Fibroblast of lung (primary cell): Measurements from ENCODE around the gene CLEC2A. TPM values are rescaled to one million over a fixed set of nuclear protein-coding genes. Genes with fewer than 3 reads are reported as not detected.

Source experiments
- DNase-seq, 2 donors: peaks; one replicate each; pipeline versions ENCODE4 v3.0.0 to v3.0.0-alpha.2; 2010; ENCODE audit warnings: low read depth in 2 of 2
- H2AFZ ChIP-seq: 2 replicates; pipeline ENCODE4 v1.5.1; 2012; ENCODE audit warnings: low read length, control low read depth, inconsistent platforms
- H3K27ac ChIP-seq: 2 replicates; pipeline ENCODE4 v1.5.1; 2011; ENCODE audit warnings: low read length, control low read depth; ENCODE audit not compliant: insufficient read depth
- H3K27me3 ChIP-seq: 2 replicates; pipeline ENCODE4 v1.5.1; 2011; ENCODE audit warnings: mild to moderate bottlenecking, low read length; ENCODE audit not compliant: control insufficient read depth, insufficient read depth
- H3K36me3 ChIP-seq: 2 replicates; pipeline ENCODE4 v1.5.1; 2011; ENCODE audit warnings: low read length; ENCODE audit not compliant: control insufficient read depth, insufficient read depth
- H3K4me1 ChIP-seq: 2 replicates; pipeline ENCODE4 v1.5.1; 2011; ENCODE audit warnings: low read length; ENCODE audit not compliant: control insufficient read depth, insufficient read depth; ENCODE audit errors: extremely low read depth
- H3K4me2 ChIP-seq: 2 replicates; pipeline ENCODE4 v1.5.1; 2011; ENCODE audit warnings: low read length, control low read depth; ENCODE audit not compliant: insufficient read depth; ENCODE audit errors: extremely low read depth
- H3K4me3 ChIP-seq, 4 experiments: fragments of 200-600 bp in 1 of 4; sonication (generic) in 1 of 4; replicated peaks in 1 of 4; 2 replicates each; pipeline ENCODE4 v1.5.1; 2011 to 2016; ENCODE audit warnings: low read length in 4 of 4, low read depth in 3 of 4, mild to moderate bottlenecking in 3 of 4, control low read depth in 2 of 4, inconsistent platforms in 1 of 4, mixed read lengths in 1 of 4; ENCODE audit not compliant: insufficient read depth in 1 of 4; ENCODE audit errors: control extremely low read depth in 1 of 4
- H3K79me2 ChIP-seq: 2 replicates; pipeline ENCODE4 v1.5.1; 2012; ENCODE audit warnings: mild to moderate bottlenecking, low read length, inconsistent platforms; ENCODE audit not compliant: control insufficient read depth, insufficient read depth
- H3K9ac ChIP-seq: 2 replicates; pipeline ENCODE4 v1.5.1; 2011; ENCODE audit warnings: mild to moderate bottlenecking, low read length, control low read depth; ENCODE audit not compliant: insufficient read depth
- H3K9me3 ChIP-seq: 2 replicates; pipeline ENCODE4 v1.5.1; 2012; ENCODE audit warnings: low read depth, low read length; ENCODE audit not compliant: control insufficient read depth, insufficient read depth
- H4K20me1 ChIP-seq: 2 replicates; pipeline ENCODE4 v1.5.1; 2011; ENCODE audit warnings: low read length; ENCODE audit not compliant: control insufficient read depth, insufficient read depth; ENCODE audit errors: extremely low read depth
- EZH2 ChIP-seq: IDR thresholded peaks from 2 replicates; pipeline ENCODE4 v1.5.1; 2012; ENCODE audit warnings: low read length, control low read depth, mild to moderate bottlenecking; ENCODE audit errors: missing control alignments
- polyA plus RNA-seq, 2 donors: library from polyadenylated mRNA; depleted of rRNA in 1 of 2; stranded (reverse) in 1 of 2; unstranded in 1 of 2; fragments of >200 nt; gene quantifications; 2 replicates each; pipeline ENCODE4 v1.2.1, GENCODE V29; 2011 to 2012; ENCODE audit warnings: missing spikeins in 1 of 2
- total RNA-seq: library from RNA; depleted of rRNA; stranded (reverse); fragments of >200 nt; gene quantifications from 2 replicates; pipeline ENCODE4 v1.2.1, GENCODE V29; 2014
- TF ChIP-seq, protein P1 (sequence below), 2 donors: IDR thresholded peaks in 1 of 2; conservative IDR thresholded peaks in 1 of 2; 1 replicate in 1 of 2; 2 replicates in 1 of 2; pipeline ENCODE4 v1.5.1; 2011 to 2012; ENCODE audit warnings: low read length in 2 of 2, control low read depth in 1 of 2, inconsistent platforms in 1 of 2, low read depth in 1 of 2, mild to moderate bottlenecking in 1 of 2

CLEC2A gene
- total and polyA plus RNA-seq, 2 donors (not counting 1 experiment from before 2014, with no cell fraction given), result not detected

DNA sequence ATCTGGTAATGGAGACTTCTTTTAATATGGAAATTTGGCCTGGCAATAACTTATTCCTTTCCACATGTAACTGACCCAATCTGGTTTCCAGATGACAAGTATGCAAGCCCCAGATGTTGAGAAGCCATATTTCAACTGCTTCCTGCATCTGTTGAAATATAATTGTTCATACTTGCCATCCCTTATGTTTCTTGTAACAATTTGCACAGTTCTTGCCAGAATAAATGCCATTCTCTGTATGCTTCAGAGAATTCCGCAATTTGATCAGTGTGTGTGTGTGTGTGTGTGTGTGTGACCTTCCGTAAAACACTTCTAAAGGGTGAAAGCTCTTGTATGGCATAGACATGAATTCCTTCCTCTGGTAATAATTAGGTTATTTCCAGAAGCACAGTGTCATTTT, 1.8 kb upstream of the CLEC2A start:
- DNase-seq, result peak in 1 of 2 donors; percentile 2
- Histone ChIP-seq H3K27ac (no peak overlapping the region), H3K4me1 (no peaks in the 10 kb centered on the region), H4K20me1 (no peaks in the 10 kb centered on the region), H3K9me3 (no peaks in the 10 kb centered on the region), H3K4me2 (no peak overlapping the region), H3K4me3 (no peak overlapping the region), H3K27me3 (no peaks in the 10 kb centered on the region), H2AFZ (no peak overlapping the region), H3K36me3 (no peaks in the 10 kb centered on the region), H3K79me2 (no peaks in the 10 kb centered on the region), H3K9ac (no peak overlapping the region)
- TF ChIP-seq EZH2, result no peak
- TF ChIP-seq, protein P1, sequence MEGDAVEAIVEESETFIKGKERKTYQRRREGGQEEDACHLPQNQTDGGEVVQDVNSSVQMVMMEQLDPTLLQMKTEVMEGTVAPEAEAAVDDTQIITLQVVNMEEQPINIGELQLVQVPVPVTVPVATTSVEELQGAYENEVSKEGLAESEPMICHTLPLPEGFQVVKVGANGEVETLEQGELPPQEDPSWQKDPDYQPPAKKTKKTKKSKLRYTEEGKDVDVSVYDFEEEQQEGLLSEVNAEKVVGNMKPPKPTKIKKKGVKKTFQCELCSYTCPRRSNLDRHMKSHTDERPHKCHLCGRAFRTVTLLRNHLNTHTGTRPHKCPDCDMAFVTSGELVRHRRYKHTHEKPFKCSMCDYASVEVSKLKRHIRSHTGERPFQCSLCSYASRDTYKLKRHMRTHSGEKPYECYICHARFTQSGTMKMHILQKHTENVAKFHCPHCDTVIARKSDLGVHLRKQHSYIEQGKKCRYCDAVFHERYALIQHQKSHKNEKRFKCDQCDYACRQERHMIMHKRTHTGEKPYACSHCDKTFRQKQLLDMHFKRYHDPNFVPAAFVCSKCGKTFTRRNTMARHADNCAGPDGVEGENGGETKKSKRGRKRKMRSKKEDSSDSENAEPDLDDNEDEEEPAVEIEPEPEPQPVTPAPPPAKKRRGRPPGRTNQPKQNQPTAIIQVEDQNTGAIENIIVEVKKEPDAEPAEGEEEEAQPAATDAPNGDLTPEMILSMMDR (conservative IDR thresholded peaks at IDR 0.05 in 1 of 2, IDR thresholded peaks at IDR 0.05 in 1 of 2; ENCODE audit: low read depth in 1 of 2, low read length in 2 of 2), result no peak

DNA sequence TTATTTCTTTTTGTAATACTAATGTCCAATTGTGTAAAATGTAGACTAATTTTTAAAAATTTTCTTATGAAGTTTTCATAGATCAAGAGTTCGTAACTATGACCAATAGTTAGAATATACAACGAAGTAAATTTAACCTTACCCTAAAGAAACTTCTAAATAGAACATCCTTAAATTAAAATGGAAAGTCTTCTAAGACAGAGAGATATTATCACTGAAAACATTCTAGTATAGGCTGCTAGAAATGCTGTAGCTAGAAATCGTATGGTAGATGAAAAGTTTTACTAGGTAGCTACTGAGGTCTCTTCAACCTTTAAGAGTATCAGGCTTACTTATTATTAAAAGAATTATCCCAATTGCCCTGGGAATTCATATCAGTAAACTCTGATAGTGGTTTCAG, 925 bp downstream of the CLEC2A start:
- H3K9me3 ChIP-seq, result no peaks in the 10 kb centered on the region
- H4K20me1 ChIP-seq, result no peaks in the 10 kb centered on the region
- no peak overlapping the region for H3K4me3 ChIP-seq
- no peak overlapping the region for H3K27ac ChIP-seq
- H3K36me3 ChIP-seq, result no peaks in the 10 kb centered on the region
- TF ChIP-seq EZH2, result no peak
- TF ChIP-seq, protein P1 (conservative IDR thresholded peaks at IDR 0.05 in 1 of 2, IDR thresholded peaks at IDR 0.05 in 1 of 2; ENCODE audit: low read depth in 1 of 2, low read length in 2 of 2), result no peak
- H3K79me2 ChIP-seq, result no peaks in the 10 kb centered on the region
- no peak overlapping the region for H2AFZ ChIP-seq
- H3K27me3 ChIP-seq, result no peaks in the 10 kb centered on the region
- H3K4me2 ChIP-seq, result no peak overlapping the region
- no peak for DNase-seq
- H3K4me1 ChIP-seq, result no peaks in the 10 kb centered on the region
- no peak overlapping the region for H3K9ac ChIP-seq

DNA sequence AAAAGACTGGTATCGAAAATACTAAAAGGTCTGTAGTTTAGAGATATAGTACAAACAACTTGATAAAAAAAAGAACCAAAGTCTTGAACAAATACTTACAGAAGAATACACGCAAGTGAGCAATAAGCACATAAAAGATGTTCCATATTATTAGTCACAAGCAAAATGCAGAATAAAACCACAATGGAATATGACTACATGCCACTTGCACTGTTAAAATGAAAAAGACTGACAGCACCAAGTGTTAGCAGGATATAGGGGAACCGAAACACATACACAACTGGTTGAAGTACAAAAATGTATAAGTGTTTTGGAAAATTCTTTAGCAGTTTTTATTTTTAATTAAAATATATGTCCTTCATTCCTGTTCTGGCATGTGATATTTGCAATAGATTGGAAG, 3.6 kb downstream of the CLEC2A start:
- no peaks in the 10 kb centered on the region for H3K4me1 ChIP-seq
- H4K20me1 ChIP-seq, result no peaks in the 10 kb centered on the region
- H3K36me3 ChIP-seq, result no peaks in the 10 kb centered on the region
- no peak overlapping the region for H3K4me2 ChIP-seq
- no peak overlapping the region for H3K27ac ChIP-seq
- no peaks in the 10 kb centered on the region for H3K9me3 ChIP-seq
- H3K27me3 ChIP-seq, result no peaks in the 10 kb centered on the region
- H3K79me2 ChIP-seq, result no peaks in the 10 kb centered on the region
- no peak overlapping the region for H3K4me3 ChIP-seq
- no peak overlapping the region for H2AFZ ChIP-seq
- TF ChIP-seq, protein P1 (conservative IDR thresholded peaks at IDR 0.05 in 1 of 2, IDR thresholded peaks at IDR 0.05 in 1 of 2; ENCODE audit: low read depth in 1 of 2, low read length in 2 of 2), result no peak
- TF ChIP-seq EZH2, result no peak
- no peak for DNase-seq
- no peak overlapping the region for H3K9ac ChIP-seq
